Dermis blood vessel endothelial cell (primary cell): ENCODE measurements around the gene NOL4L. TPM values are rescaled to one million over a fixed set of nuclear protein-coding genes. Genes with fewer than 3 reads are reported as not detected.

Source experiments
- DNase-seq: peaks from one replicate; pipeline ENCODE4 v3.0.0; 2010
- total RNA-seq: library from RNA; depleted of rRNA; stranded (reverse); fragments of >200 nt; gene quantifications from 2 replicates; pipeline ENCODE4 v1.2.3, GENCODE V29; 2014

The NOL4L gene
- total RNA-seq, 1 donor from 2014 or later, result 15.8 TPM

GRCh38 chr20:32482442-32483261 is 102.5 kb downstream of the NOL4L start:
- DNase-seq, result peak; percentile 51

DNA sequence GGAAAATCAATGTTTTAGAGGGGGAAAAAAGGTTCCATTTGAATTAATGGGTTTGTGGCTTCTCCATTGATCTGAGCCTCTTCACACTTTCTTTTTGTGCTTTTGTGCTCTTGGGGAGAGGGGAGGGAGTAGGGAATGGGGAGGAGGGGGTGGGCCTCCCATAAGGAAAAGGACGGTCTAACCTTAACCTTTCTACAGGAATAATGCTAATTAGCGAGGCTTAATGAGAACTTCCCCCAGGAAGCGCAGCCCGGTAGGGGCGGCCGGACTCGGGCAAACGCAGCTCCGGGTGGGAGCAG is 103.0 kb downstream of the NOL4L start:
- no peak for DNase-seq

DNA sequence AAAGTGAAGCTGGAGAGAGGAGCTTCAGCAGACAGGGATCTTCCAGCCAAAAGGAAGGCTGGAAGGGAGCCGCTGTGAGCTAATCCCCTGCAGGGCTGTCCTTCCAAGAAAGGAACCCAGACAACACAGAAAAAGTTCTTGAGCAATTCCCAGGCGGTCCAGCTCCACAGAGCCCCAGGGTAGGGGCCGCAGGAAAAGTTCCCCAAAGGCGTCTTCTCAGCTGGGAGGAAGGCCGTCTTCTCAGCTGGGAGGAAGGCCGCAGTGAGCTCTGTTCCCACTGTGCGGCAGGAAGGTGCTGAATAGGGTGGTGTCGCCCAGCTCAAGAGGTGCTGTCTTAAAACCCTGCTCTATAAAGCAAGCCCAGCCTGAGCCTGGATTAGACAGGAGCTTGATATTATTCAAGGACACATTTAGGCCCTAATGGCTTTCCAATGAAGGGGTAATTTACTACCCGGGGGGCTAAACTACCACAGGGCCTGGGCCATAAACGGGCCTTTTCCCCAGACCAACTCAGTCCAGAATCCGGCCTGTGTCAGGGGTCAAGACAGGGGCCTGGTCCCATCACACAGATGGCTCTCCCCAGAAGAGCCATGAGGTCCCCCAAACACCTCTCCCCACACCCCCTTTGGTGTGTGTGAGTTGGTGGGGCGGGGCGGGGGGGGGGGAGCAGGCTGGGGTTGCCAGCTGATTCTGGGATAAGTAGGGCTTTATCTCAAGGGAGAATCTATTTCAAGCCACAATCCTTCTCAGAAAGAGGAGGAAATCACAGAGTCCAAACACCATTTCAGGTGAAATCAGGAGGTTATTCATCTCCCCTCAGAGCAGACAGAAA is 103.6 kb downstream of the NOL4L start:
- no peak for DNase-seq

- DNase-seq, result peak; percentile 56
Observed at GRCh38 chr20:32480371-32481241, 104.5 kb downstream of the NOL4L start.

DNA sequence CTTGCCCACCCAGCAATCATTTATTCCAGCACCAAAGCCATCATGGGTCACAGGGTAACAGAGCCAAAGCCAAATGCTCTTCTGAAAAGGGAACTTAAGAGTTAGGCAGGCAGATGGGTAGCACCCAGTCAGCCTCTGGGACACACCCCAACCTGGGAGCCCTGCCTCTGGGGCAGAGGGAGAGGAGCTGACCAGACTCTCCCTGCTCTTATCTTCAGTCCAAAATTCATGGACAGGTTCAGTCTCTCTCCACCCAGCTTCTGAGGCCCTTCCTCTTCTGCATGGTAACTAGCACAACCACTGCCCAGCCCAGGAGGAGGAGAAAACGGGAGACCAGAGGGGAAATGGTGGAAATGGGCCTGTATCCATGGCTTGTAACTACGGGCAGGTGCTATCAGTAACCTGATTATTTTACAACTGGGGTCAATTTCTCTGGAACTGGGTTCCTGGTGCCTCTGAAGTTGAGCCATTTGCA is 105.4 kb downstream of the NOL4L start:
- no peak for DNase-seq

DNA sequence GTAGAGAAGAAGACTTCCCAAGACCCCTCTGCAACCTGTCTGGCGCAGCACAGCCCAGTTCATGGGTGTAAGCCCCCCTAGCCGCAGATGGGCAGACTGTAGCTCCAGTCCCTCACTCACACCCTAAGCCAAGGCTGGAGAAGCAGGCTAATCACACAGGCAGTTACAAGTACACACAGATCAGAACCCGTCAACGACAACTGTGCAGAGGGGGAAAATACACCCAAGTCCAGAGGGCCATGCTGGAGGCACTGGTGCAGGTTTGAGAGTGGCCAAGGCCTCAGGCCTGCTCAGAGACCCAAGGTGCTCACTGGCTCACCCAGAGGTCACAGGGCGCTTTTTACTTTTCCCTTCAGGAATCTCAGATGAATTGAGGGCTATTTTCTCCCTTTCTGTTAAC is 106.1 kb downstream of the NOL4L start:
- DNase-seq, result no peak

DNA sequence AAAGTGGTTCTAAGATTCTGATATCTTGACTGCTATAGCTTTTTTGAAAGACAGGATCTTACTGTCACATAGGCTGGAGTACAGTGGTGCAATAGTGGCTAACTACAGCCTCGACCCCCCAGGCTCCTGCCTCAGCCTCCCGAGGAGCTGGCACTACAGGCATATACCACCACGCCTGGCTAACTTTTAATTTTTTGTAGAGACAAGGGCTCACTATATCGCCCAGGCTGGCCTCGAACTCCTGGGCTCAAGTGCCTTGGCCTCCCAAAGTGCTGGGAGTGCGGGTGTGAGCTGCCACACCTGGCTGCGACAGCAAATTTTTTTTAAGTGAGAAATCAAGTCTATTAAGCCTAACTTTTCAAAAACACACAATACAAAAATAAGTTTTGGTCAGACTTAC is 106.6 kb downstream of the NOL4L start:
- DNase-seq, result no peak

DNA sequence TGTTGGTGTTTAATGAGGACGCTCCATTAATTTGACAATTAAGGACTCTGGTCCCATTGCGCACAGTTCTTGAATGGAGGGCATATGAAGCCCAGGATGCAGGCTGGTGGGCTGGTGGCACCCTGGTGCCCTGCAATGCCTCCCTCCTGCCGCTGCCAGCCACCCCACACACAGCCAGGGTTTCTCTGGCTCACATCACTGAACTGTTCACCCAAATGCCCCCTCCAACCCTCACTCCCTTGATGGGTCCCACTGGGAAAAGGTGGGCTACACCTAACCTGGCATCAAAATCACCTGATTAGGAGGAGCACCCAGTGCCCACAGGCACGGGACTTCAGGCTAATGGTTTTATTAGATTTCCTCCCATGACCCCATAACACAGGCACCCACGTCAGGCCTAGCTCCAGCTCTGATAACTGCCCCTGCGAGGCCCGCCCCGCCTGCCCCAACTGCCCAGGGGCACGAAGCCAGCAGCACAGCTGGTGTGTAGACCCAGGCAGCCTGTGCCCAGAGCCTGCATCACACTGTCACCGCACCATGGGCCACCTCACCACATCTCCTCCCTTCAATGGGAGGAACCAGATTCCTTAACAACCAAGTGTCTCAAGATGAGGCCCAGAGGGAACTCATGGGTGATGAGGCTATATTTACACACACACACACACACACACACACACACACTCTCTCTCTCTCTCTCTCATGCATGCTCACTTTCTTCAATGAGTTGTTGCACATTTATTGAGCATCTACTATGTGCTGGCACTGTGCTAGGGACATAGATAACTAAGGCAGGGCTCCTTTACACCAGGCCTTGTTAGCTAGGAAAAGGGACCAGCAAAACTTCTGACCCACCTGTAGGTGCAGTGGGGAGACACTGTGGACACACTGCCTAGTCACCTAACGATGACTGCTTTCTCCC is 107.3 kb downstream of the NOL4L start:
- no peak for DNase-seq

DNA sequence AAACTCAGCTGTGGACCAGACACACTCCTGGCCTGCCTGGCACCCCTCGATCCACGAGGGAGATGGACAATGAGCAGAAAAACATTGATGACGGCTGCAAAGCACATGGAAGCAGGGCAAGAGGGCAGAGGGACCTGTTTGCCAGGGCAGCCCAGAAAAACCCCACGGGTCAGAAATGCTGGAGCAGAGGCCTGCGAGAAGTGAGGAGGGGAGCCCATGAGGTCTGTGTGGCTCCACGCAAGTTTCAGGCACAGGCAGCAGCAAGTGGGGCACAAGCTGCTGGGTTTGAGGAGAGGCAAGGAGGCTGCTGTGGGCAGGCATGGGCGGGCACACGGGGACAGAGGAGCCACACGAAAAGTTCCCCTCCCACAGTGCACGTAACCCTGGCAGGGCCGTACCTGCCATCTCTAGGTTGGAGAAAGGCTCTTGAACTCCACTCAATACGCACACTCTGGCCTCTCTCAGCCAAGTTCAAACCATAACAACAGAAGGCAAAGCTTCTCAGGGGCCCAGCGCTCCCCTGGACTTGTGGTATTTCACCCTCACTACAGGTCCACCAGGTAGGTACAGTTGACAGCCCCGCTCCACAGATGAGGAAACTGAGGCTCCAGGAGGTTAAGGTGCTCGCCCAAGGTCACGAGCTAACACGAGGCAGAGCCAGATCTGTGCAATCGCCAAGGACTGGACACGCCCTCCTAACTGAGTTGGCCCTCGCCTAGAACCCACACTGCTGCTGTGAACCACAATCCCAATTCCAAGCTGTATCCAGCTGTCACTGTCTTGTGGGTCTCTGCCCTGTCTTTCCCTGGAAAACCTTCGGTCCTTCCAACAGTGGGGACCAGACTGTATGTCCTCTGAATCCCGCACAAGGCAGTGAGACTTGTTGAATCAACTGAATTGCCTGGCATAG is 108.2 kb downstream of the NOL4L start:
- no peak for DNase-seq

- DNase-seq, result peak; percentile 85
Observed at GRCh38 chr20:32474967-32475811, 109.9 kb downstream of the NOL4L start.

- no peak for DNase-seq
Observed at GRCh38 chr20:32474717-32474966, 110.5 kb downstream of the NOL4L start.

DNA sequence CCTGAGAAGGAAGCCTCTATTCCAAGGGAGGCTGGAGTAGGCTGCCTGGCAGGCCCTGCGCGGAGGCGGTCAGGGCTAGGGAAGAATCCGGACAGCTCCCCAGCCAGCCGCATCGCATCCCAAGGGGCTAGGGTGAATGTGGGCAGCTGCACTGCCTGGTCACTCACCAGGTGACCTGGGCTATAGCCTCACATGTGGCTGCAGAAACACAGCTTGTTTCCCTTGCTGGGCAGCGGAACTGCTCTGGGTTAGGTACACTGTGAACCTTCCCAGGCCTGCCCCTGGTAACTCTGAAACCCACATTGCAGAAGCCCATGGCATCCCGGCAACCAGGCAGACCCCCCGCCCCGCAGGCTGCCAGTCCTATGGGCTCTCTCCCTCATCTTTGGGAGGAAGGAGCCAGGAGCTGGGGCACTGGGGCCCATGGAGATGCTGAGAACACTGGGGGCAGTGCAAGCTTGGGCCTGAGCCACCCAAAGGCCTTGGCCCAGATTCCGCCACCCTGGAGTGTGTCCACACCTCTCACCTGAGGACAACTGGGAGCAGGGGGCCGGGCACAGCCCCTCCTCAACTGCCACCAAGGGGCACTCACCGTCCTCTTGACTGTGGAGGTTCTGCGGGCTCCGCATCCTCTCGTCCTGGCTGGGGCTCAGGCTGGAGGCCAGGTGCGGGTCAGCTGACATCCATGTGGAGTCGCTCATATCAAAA is 111.0 kb downstream of the NOL4L start:
- peak; percentile 53 for DNase-seq

- DNase-seq, result no peak
Observed at GRCh38 chr20:32473231-32474008, 111.7 kb downstream of the NOL4L start.

DNA sequence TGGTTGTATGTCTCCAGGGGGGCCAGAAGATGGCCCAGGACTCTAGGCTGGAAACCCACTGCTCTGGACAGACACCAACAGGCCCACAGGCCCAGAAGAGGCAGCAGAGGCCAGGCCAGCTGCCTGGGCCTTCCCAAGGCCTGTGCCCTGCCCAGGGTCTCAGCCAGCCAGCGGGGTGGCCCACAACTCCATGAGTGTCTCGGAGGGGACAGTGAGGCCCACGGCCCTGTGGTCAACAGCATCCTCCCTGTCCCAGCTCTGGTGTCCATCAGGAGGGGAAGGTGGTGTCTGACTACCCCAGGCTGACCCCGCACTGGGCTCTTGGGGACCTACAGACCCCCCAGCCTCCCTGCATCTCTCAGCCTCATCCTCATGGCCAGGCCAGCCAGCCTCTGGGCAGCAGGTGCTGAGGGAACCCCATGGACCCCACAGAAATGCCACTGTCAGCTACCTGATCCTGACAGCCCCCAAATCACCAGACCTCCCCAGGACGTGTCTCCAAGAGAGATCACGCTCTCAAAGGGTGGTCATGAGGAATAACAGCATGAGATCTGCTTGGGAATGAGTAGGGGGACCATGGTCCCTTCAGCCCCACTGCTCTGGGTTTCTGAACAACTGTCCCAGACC is 112.4 kb downstream of the NOL4L start:
- no peak for DNase-seq

DNA sequence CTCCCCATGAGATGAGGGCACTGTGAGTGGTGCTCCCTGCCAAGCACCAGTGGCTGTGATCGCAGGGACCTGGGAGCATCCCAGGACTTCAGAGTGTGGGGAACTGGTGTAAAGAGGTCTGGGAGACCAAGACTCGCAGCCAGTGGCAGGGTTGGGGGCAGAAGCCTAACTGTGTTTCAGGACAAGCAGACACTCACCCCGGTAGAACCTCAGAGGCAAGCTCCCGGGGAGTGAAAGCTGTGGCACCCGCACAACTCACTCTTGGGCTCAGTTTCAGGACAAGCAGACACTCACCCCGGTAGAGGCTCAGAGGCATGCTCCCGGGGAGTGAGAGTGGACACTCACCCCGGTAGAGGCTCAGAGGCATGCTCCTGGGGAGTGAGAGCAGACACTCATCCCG is 114.2 kb downstream of the NOL4L start:
- DNase-seq, result no peak

DNA sequence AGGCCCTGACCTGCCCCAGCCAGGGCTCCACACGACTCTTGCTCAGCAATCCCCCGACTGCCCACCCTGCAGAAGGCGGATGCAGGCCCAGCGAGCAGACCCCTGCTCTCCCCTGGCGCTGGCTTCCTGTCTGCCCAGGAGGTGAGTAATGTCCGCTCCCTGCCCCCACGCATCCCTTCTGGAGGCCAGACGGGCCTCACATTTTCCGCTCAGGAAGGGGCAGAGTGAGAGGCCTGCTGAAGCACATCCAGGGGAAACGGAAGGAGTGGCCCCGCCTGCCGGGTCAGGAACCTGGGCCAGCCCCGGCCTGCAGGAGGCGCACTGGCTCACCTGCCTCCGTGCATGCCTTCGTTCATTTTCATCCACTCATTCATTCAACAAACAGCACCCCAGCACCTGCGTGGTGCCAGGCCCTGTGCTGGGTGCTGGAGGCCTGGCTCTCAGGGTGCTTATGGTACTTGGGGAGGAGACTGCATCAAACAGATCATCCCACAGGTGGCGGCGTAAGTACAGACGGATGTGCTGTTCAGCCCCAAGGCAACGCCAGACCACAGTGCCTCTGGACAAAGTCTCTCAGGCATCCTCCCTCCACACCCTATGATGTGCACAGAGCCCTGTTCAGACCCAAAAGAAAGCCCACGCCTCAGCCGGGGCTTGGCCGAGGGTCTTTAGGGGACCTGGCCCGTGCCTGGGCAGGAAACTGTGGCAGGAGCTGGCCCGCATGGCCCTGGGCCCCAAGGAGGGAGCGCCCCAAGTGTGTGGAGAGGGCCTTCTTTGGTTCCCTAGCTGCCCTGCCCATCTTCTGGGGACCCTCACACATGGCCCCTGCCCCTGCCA is 114.9 kb downstream of the NOL4L start:
- DNase-seq, result peak; percentile 99

DNA sequence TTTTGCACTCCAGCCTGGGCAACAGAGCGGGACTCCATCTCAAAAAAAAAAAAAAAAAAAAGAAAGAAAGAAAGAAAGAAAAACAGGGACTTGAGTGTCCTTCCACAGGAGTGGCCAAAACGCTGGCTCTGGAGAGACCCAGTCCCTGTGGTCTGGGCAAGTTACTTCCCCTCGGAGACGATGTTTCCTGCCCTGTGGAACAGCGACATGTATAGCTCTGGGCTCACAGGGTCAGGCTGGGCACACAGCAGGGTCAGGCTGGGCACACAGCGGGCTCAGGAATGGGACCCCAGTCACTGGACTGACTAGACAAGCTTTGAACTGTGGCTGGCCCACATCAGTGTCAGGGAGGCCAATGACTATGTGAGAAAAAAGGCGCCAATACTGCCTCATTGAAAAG is 116.3 kb downstream of the NOL4L start:
- peak; percentile 38 for DNase-seq
